Caco-2 (cell line): ENCODE results near the gene MCM3AP. TPM values are rescaled to one million over a fixed set of nuclear protein-coding genes. Genes with fewer than 3 reads are reported as not detected.

Source experiments
- BruUV-seq: library from RNA; stranded (reverse); fragments of 400-500 nt; replicated peaks from 2 replicates; lab custom pipeline; 2021; lab: Mats Ljungman, UMichigan
- CTCF ChIA-PET: fragments of 300-600 bp; sonication (Branson Sonifier 250); formaldehyde crosslinking; loops from one replicate; lab custom pipeline; 2022; ENCODE audit warnings: antibody characterized with exemption; lab: Charles Lee
- POLR2A ChIA-PET: fragments of 300-600 bp; sonication (Branson Sonifier 250); formaldehyde crosslinking; loops from one replicate; lab custom pipeline; 2022; ENCODE audit warnings: antibody characterized with exemption; lab: Charles Lee
- DNase-seq, 2 experiments: peaks; one replicate each; pipeline versions ENCODE4 v3.0.0 to v3.0.0-alpha.2; 2020 to 2022
- H3K27me3 ChIP-seq: replicated peaks from 2 replicates; pipeline ENCODE4 v1.6.0; 2011; ENCODE audit warnings: low read length; ENCODE audit not compliant: control insufficient read depth, insufficient read depth
- H3K36me3 ChIP-seq: 2 replicates; pipeline ENCODE4 v1.5.1; 2011; ENCODE audit warnings: low read length; ENCODE audit not compliant: control insufficient read depth, insufficient read depth
- H3K4me1 ChIP-seq: fragments of 250-450 bp; sonication (Bioruptor Pico); 2 replicates; pipeline ENCODE4 v1.5.1; 2020; ENCODE audit warnings: mild to moderate bottlenecking
- H3K4me3 ChIP-seq: 2 replicates; pipeline ENCODE4 v1.5.1; 2011; ENCODE audit warnings: low read depth, mild to moderate bottlenecking, control low read depth, low read length
- H3K9me3 ChIP-seq: fragments of 250-450 bp; sonication (Bioruptor Pico); 2 replicates; pipeline ENCODE4 v1.5.1; 2020; ENCODE audit warnings: mild to moderate bottlenecking, moderate library complexity
- H3K27ac Mint-ChIP-seq: one replicate; pipeline ENCODE4 v1.8.0; 2022; ENCODE audit warnings: mixed read lengths; ENCODE audit not compliant: unreplicated experiment
- H3K27me3 Mint-ChIP-seq: one replicate; pipeline ENCODE4 v1.8.0; 2022; ENCODE audit warnings: mixed read lengths; ENCODE audit not compliant: insufficient read depth, unreplicated experiment
- H3K36me3 Mint-ChIP-seq: one replicate; pipeline ENCODE4 v1.8.0; 2022; ENCODE audit warnings: mild to moderate bottlenecking, mixed read lengths; ENCODE audit not compliant: insufficient read depth, unreplicated experiment
- H3K4me1 Mint-ChIP-seq: one replicate; pipeline ENCODE4 v1.8.0; 2022; ENCODE audit warnings: low read depth, mixed read lengths; ENCODE audit not compliant: unreplicated experiment
- H3K4me3 Mint-ChIP-seq: one replicate; pipeline ENCODE4 v1.8.0; 2022; ENCODE audit warnings: mild to moderate bottlenecking, moderate library complexity, mixed read lengths; ENCODE audit not compliant: unreplicated experiment
- H3K9me3 Mint-ChIP-seq: one replicate; pipeline ENCODE4 v1.8.0; 2022; ENCODE audit warnings: mixed read lengths; ENCODE audit not compliant: unreplicated experiment
- CTCF ChIP-seq, 2 experiments: fragments of 200-600 bp in 1 of 2; IDR thresholded peaks; 1 replicate in 1 of 2; 2 replicates in 1 of 2; pipeline versions ENCODE4 v1.5.1 to v1.8.0; 2011 to 2022; ENCODE audit warnings: antibody characterized with exemption in 1 of 2, control low read depth in 1 of 2, inconsistent platforms in 1 of 2, low read depth in 1 of 2, low read length in 1 of 2, mild to moderate bottlenecking in 1 of 2, moderate library complexity in 1 of 2; ENCODE audit not compliant: insufficient read depth in 1 of 2, severe bottlenecking in 1 of 2, unreplicated experiment in 1 of 2
- intact Hi-C: fragments of 100-400 bp; cut with micrococcal nuclease; formaldehyde crosslinking; loops from one replicate; pipeline ENCODE4 v1.10.0; 2022; ENCODE audit not compliant: unreplicated experiment
- total RNA-seq: library from RNA; stranded (reverse); gene quantifications from 2 replicates; pipeline ENCODE4 v1.2.3, GENCODE V29; 2022

The MCM3AP gene
- total RNA-seq, 1 experiment from 2014 or later = 88.1 TPM

- Mint-ChIP-seq H3K4me1 (no peaks in the 10 kb centered on the region), H3K27ac (no peak overlapping the region), H3K9me3 (no peaks in the 10 kb centered on the region), H3K36me3 (peaks cover 11% of the 10 kb centered on the region), H3K27me3 (no peaks in the 10 kb centered on the region), H3K4me3 (no peak overlapping the region)
- Histone ChIP-seq H3K4me1 (no peaks in the 10 kb centered on the region), H3K4me3 (no peak overlapping the region), H3K36me3 (no peaks in the 10 kb centered on the region), H3K27me3 (no peaks in the 10 kb centered on the region), H3K9me3 (no peaks in the 10 kb centered on the region)
- ChIA-PET POLR2A (no interaction called here), CTCF (no interaction called here)
- DNase-seq = no peak
- TF ChIP-seq CTCF (IDR thresholded peaks at IDR 0.05; ENCODE audit: insufficient read depth in 1 of 2, low read depth in 1 of 2, low read length in 1 of 2, severe bottlenecking in 1 of 2, unreplicated experiment in 1 of 2) = no peak
- intact Hi-C loops = no loop called here
- no TSS peak for BruUV-seq
Measured at GRCh38 chr21:46308431-46308830, 23.0 kb upstream of the MCM3AP start.

- no peaks in the 10 kb centered on the region for H3K27me3 Mint-ChIP-seq
- CTCF ChIA-PET = no interaction called here
- intact Hi-C loops = no loop called here
- no peaks in the 10 kb centered on the region for H3K4me1 ChIP-seq
- no peak for DNase-seq
- no peak overlapping the region for H3K27ac Mint-ChIP-seq
- BruUV-seq = no TSS peak
- no peaks in the 10 kb centered on the region for H3K36me3 ChIP-seq
- no peak overlapping the region for H3K4me3 ChIP-seq
- H3K27me3 ChIP-seq = no peaks in the 10 kb centered on the region
- no peaks in the 10 kb centered on the region for H3K9me3 ChIP-seq
- no peak for TF ChIP-seq CTCF (IDR thresholded peaks at IDR 0.05; ENCODE audit: insufficient read depth in 1 of 2, low read depth in 1 of 2, low read length in 1 of 2, severe bottlenecking in 1 of 2, unreplicated experiment in 1 of 2)
- H3K9me3 Mint-ChIP-seq = no peaks in the 10 kb centered on the region
- no peak overlapping the region for H3K4me3 Mint-ChIP-seq
- no peaks in the 10 kb centered on the region for H3K4me1 Mint-ChIP-seq
- POLR2A ChIA-PET = no interaction called here
- peaks cover 7% of the 10 kb centered on the region for H3K36me3 Mint-ChIP-seq
Measured at GRCh38 chr21:46307625-46308024, 22.2 kb upstream of the MCM3AP start.

GRCh38 chr21:46304955-46305354 is 19.5 kb upstream of the MCM3AP start:
- no peak for TF ChIP-seq CTCF (IDR thresholded peaks at IDR 0.05; ENCODE audit: insufficient read depth in 1 of 2, low read depth in 1 of 2, low read length in 1 of 2, severe bottlenecking in 1 of 2, unreplicated experiment in 1 of 2)
- no peak overlapping the region for H3K4me3 Mint-ChIP-seq
- no TSS peak for BruUV-seq
- H3K27me3 Mint-ChIP-seq = no peaks in the 10 kb centered on the region
- H3K9me3 Mint-ChIP-seq = no peaks in the 10 kb centered on the region
- no peaks in the 10 kb centered on the region for H3K4me1 Mint-ChIP-seq
- H3K9me3 ChIP-seq = no peaks in the 10 kb centered on the region
- no peaks in the 10 kb centered on the region for H3K36me3 ChIP-seq
- intact Hi-C loops = no loop called here
- no peak overlapping the region for H3K4me3 ChIP-seq
- no peak for DNase-seq
- no peak overlapping the region for H3K27ac Mint-ChIP-seq
- no peaks in the 10 kb centered on the region for H3K4me1 ChIP-seq
- peaks cover 5% of the 10 kb centered on the region for H3K36me3 Mint-ChIP-seq
- ChIA-PET POLR2A (no interaction called here), CTCF (no interaction called here)
- no peaks in the 10 kb centered on the region for H3K27me3 ChIP-seq
